ENCODE measurements around the gene CPNE5.

Gene CPNE5

DNA sequence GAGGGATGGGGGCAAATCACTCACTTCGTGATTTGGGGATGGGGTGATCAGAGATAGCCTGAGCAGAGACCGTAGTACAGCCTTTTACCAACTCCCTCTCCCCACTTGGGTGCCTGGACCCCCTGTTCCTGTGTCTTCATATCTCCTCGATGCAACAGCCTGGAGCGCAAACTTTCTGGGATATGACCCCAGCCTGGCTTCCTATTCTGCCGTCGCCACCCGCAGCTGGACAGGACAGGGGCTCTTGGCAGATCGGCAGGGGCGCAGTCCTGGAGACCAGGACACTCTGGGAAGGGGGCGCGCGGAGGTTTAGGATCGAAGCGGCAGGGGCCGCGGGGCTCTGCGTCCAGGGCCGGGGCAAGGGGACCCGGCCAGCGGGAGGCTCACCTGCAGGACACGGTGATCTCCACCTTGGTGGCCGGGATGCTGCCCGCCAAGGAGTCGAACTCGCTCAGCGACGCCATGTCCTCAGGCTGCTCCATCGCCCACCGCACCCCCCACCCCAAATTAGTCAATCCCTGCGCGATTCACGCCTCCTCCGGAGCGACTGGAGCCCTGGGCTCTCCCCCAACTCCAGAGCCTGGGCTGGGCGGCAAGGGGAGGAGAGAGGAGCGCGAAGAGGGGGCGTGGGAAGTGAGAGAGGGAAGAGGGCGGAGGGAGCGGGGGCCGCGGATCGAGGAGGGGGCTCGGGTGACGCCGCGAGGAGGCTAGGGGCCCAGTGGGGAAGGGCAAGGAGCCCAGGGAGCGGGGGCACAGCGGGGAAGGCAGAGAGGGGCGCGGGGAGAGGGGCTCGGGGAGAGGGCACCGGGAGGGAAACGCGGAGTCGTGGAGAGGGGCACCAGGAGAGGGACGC is at the start of gene CPNE5:
TSS of gene CPNE5 (minus strand) at position 549 of the 853 bp plus-strand sequence. CDS start at position 482, 67 bp downstream.
- DNase-seq: peak; percentile 7

- no peak for DNase-seq
Observed at GRCh38 chr6:36888115-36888643, 48.9 kb upstream of the CPNE5 start.

DNA sequence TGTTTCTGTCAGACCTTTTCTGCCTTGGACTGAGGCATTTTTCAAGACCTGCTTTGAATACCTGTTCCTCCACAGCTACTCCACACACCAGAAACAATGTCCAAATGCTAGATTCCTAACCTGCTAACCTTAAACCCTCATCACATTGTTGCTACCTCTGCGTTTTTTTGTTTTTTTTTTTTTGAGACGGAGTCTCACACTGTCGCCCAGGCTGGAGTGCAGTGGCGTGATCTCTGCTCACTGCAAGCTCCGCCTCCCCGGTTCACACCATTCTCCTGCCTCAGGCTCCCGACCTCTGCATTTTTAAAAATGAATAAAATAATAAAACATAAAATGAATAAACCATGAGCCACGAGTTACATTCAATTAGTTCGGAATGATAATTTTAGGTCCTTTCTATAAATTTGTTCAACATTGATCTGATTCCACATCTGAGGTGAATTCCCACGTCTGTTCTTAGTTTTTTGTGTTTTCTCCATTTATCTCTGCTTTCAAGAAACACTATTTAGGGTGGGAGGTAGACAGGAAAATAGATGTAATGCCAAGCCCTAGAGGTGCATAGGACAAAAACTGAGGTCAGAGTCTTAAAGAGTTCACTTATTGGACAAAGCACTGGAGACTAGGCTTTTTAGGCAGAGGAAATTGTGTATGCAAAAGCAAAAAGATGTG is 47.8 kb upstream of the CPNE5 start:
- DNase-seq: no peak

DNA sequence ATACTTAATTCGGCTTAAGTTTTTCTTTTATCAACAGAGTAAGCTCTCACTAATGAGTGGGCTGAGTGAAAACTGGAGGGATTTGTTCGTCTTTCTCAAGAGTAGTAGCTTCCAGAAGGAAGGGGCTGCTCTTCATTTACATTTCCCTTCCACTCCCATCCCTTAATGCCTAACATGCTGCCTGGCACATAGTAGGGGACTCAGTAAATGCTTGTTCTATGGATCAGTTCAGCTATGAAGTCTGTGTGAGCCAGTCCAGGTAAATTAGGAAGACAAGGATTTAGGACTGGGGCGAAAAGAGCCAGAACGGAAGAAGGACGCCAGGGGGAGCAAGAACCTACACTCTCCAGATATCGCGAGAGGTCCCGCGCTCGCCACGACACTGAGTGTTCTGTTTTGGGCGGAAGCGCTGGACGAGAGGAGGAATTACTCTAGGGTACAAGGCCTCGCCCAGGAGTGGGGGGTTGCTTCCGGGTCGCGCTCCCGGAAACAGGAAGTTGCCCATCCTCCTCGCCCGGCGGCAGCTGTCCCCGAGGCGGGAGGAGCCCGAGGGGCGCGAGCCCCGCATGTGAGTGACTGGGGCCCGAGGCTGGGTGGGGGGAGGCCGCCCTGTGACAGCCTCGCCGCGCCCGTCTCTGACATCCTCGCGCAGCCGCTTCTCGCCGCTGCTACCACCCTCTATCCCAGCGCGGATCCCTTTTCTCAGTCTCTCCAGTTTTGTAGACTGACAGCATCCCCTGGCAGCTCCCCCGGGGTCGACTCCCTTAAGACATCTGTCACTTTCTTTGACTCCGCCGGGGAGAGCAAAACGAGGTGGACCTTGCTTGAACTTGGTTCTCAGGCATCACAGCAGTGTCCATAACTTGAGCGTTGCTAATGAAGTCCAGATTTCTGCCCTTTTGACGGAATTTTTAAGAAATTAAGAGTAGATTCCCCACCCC is 46.5 kb upstream of the CPNE5 start, which contains the start of gene C6orf89:
TSS of gene C6orf89 (plus strand) at position 492 of the 941 bp plus-strand sequence. CDS start 13,493 bp downstream, outside the sequence.
- peak; percentile 98 for DNase-seq

DNA sequence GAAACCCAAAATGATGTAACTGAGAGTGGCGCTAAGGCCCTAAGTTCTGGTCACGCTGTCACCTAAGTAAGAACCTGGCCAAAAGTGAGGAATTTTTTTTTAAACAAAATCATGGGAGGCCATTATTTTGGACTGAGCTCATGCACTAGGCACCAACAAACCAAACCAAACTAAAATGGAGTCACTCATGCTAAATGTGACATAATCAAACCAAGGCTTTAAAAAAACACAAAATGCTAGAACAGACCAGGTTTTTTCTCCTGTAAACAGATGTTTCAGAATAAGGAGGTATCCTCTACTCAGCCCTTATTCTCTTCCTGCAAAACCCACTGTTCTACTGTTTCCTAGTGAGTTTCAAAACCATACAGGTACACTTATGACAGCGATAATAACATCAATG is 45.4 kb upstream of the CPNE5 start:
- no peak for DNase-seq

- DNase-seq: no peak
Observed at GRCh38 chr6:36875250-36875633, 36.0 kb upstream of the CPNE5 start.

DNA sequence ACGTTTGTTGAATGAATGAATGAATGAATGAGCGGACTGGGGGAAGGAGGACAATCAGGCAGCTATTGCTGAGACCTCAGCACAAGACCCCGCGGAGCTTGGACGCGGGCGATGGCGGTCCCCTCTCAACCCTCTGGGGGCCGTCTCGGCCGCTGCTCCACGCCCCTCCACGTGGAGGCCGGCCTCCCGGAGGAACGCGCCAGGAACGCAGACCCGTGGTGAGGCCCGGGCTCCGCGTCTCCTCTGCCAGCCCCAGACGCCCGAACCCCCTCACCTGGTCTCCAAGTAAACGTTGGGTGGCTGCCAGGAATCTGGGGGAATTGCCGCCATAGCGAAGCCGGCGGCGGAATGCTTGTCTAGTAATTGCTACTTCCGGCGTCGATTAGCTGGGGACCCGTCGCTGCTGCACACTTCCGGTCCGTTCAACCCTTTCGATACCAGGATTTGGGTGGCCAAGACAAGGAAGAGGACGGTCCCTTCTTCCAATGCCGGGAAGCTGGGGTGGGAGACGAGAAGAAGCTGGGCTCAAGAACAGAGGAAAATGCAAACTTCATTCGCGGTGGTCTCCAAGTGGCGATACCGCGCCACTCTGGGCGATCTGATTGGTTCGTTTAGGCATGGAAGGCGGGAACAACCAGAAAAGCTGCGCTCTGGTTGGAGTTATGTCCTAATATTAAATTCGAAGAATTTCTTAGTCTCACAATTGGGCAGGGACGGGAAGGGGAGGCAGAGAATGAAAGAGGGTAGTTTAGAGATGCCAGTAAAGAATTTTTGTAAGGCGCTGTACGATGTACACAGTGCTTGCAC is 35.4 kb upstream of the CPNE5 start, which contains the start of gene PPIL1:
TSS of gene PPIL1 (minus strand) at position 361 of the 807 bp plus-strand sequence. CDS start at position 330, 31 bp downstream.
- DNase-seq: peak; percentile 84

DNA sequence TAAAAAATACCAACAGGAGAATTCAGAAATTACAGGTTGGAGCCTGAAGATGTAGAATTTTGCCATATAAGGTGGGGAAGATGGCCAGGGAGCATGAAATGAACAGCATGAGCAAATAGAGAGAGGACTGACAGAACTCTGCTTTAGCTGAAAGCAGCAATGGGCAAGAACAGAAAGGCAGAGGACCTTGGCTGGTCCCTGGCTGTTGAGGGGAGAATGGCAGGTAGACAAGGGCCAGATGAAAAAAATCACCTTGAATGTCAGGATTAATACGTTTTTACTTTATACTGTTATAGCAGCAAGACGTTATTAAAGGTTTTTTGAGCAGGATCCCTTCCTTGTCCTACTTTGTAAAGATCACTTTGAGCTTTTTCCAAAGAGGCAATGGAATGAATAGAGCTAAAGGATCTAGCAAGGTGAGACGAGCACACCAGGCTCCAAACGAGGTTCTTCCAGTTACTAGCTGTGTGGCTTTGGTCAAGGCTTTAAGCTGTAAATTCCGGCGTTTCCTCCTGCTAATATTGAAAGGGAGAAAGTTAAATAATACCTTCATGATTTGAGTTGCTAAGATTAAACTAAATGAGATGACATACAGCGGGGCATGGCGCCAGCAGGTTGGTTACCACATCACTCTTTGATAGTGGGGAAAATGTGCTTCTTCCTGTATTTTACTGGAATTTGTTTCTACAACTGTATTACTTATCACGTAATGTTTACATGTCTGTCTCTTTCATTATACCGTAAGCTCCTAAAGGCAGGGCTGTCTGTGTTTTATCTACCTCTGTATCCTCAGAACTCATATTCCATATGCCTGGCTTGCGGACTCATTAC is 34.6 kb upstream of the CPNE5 start:
- DNase-seq: peak; percentile 40

- DNase-seq: no peak
Observed at GRCh38 chr6:36873115-36873514, 33.9 kb upstream of the CPNE5 start.

DNA sequence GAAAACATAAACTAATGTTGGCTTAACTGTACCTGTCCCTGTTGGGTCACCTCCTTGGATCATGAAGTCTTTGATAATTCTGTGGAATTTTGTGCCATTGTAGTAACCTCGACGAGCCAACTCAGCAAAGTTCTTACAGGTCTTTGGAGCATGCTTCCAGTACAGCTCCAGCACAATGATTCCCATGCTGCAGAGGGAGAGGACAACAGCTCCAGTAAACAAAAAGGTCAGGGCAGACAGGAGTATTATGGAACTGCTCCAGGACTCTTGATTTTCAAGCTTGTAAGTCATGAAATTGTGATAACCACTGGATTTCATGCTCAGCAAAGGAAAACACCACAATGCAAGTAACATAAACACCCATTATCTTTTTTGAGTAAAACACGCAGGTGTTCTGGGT is 32.4 kb upstream of the CPNE5 start:
- DNase-seq: no peak

DNA sequence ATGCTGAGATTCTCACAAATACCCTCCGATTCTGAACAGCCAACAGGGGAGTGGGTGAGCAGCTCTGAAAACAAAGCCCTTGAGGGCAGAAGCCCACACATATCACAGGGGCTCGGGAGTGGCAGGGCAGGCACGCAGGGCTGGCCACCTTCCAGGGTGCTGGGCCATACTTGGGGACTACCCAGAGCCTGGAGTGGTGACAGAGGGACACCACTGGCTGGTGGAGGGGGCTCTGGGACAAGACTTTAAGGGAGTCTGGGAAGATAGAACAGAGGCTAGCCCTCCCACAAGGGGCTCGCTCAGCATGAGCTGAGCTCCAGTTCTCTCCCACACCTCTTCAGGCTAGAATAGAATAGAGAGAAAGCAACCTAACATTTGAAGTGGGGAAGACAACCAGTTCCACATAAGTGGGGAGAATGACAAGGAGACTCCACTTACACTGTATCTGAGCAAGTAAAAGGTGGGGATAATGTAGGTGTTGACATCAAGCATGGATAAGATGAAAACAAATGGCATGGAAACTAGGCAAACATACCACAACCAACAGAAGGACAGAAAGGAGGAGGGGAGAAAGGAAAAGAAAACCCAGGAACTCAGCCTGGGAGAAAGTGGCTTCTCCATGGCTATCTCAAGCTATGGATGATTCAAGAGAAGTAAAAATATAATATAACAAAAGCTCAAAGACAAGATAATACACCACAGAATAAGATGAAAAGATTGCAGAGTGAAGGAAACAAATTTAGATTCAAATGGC is 28.4 kb upstream of the CPNE5 start:
- no peak for DNase-seq

GRCh38 chr6:36865835-36866234 is 26.6 kb upstream of the CPNE5 start:
- DNase-seq: no peak

- DNase-seq: no peak
Observed at GRCh38 chr6:36863670-36864540, 24.7 kb upstream of the CPNE5 start.

DNA sequence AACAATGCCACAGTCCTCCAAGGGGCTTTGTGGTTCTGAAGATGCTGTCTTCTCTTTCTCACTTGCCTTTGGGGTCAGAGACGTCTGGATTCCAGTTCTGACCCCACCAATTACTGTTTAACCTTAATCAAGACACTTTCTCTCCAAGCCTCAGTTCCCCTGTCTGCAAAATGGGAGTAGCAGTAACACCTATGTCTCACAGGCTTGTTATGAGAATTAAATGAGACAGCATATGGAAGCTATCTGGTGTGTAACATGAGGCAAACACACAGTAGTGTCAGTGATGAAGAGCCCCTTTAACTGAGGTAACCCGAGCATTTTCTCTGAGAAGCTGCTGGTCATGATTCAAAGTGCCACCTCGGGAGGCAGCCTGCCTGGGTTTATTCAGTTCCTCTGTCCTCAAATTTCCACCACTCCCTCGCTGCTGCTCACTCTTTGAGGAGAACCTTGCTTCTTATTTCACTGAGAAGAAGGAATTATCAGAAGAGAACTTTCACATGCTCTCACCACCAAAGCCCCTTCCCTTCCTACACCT is 23.7 kb upstream of the CPNE5 start:
- no peak for DNase-seq

DNA sequence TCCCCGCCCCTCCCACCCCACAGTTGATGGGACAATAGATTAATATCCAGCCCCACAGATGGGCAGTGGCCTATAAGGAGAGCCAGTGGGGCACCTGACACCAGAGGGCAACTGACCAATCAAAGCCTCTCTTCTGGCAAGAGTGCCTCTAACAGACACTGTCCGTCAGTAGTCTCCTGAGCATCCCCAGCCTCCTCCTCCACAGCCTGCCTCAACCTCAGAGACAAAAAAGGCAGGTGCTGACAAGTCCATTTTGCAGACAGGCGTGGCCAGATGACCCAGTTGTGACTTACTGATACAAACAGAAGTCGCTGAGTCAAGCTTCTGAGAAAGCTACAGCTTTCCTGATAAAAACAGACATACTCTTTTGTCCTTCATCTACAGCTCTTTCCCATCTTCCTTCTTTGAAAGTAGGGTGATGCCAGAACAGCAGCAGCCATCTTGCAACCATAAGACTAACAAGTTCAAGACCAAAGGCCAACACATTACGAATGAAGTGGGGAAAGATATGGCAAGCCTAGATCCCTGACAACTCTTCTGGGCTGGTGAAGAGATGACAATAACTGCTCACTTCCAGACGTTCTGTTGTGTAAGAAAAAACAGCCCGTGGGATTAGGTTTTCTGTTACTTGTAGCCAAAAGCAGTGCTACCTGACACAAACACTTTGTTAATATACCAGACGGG is 23.1 kb upstream of the CPNE5 start:
- DNase-seq: no peak

- DNase-seq: no peak
Observed at GRCh38 chr6:36860126-36860525, 20.9 kb upstream of the CPNE5 start.

DNA sequence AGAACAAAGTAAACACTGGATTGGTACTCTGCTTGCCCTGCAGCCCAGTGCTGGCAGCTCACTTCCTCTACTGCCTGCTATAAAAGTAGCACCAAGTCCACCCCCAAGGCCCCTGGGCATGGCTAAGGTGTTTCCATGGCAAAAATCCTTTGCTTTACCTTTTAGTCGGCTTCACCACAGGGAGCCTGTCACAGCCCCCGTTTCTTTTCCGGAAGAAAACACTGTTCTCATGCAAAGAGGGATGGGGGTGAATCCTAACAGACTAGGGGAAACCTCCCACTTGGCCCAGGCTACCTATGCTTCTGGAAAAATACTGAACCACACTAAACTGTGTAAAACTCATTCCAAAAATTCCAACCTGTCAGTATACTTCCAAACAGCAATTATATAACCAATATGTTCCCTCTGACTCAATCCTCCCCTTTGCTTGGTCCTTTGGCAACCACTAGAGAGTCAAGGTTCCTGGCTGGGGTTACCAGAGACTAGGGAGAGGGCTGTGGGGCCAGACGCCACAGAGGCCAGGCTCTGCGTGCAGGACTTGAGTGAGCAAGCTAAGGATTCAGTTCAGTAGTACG is 19.2 kb upstream of the CPNE5 start:
- no peak for DNase-seq

GRCh38 chr6:36857325-36857724 is 18.1 kb upstream of the CPNE5 start:
- no peak for DNase-seq
